ENCODE data around the gene SLC25A51. TPM values are rescaled to one million over a fixed set of nuclear protein-coding genes. Genes with fewer than 3 reads are reported as not detected.

Gene SLC25A51
- polyA plus RNA-seq, 1 donor from 2014 or later = 26.8 TPM

- TF ChIP-seq TAF1 (IDR thresholded peaks at IDR 0.05; ENCODE audit: low read depth) = no peak
- no peak for TF ChIP-seq MXI1 (conservative IDR thresholded peaks at IDR 0.05; ENCODE audit: poor library complexity, severe bottlenecking)
- no peak for TF ChIP-seq POLR2AphosphoS5 (IDR thresholded peaks at IDR 0.05)
- no peak for TF ChIP-seq EZH2 (IDR thresholded peaks at IDR 0.05; ENCODE audit: borderline replicate concordance, insufficient read depth, low read length, poor library complexity, severe bottlenecking)
- no peak for TF ChIP-seq REST (IDR thresholded peaks at IDR 0.05; ENCODE audit: borderline replicate concordance)
- TF ChIP-seq SMC3 (conservative IDR thresholded peaks at IDR 0.05; ENCODE audit: poor library complexity) = no peak
- no peak for TF ChIP-seq RAD21 (conservative IDR thresholded peaks at IDR 0.05)
- TF ChIP-seq CTCF (IDR thresholded peaks at IDR 0.05; ENCODE audit: poor library complexity, severe bottlenecking) = no peak
- no peak for TF ChIP-seq EP300 (conservative IDR thresholded peaks at IDR 0.05; ENCODE audit: poor library complexity, severe bottlenecking)
These were observed 10.2 kb upstream of the SLC25A51 start for GRCh38 chr9:37914154-37914551.

GRCh38 chr9:37913480-37914153, 9.7 kb upstream of the SLC25A51 start:
- TF ChIP-seq TAF1 (IDR thresholded peaks at IDR 0.05; ENCODE audit: low read depth) = no peak
- peak; percentile 100 for TF ChIP-seq RAD21 (conservative IDR thresholded peaks at IDR 0.05)
- TF ChIP-seq REST (IDR thresholded peaks at IDR 0.05; ENCODE audit: borderline replicate concordance) = no peak
- peak; percentile 99 for TF ChIP-seq CTCF (IDR thresholded peaks at IDR 0.05; ENCODE audit: poor library complexity, severe bottlenecking)
- peak; percentile 51 for TF ChIP-seq MXI1 (conservative IDR thresholded peaks at IDR 0.05; ENCODE audit: poor library complexity, severe bottlenecking)
- TF ChIP-seq POLR2AphosphoS5 (IDR thresholded peaks at IDR 0.05) = peak; percentile 6
- TF ChIP-seq SMC3 (conservative IDR thresholded peaks at IDR 0.05; ENCODE audit: poor library complexity) = peak; percentile 100
- TF ChIP-seq EP300 (conservative IDR thresholded peaks at IDR 0.05; ENCODE audit: poor library complexity, severe bottlenecking) = peak; percentile 44
- TF ChIP-seq EZH2 (IDR thresholded peaks at IDR 0.05; ENCODE audit: borderline replicate concordance, insufficient read depth, low read length, poor library complexity, severe bottlenecking) = no peak
- Histone ChIP-seq H3K9ac (ENCODE audit: low read length) (no peak overlapping the region), H3K4me3 (ENCODE audit: low read length) (no peak overlapping the region)

More at GRCh38 chr9:37914154-37914551, 10.2 kb upstream of the SLC25A51 start:
- no peaks in the 10 kb centered on the region for H3K9me2 ChIP-seq (ENCODE audit: insufficient read depth, low read length)
- no peaks in the 10 kb centered on the region for H3K27me3 ChIP-seq (ENCODE audit: insufficient read depth, low read depth, low read length)
- H3K4me2 ChIP-seq (ENCODE audit: low read length) = no peak overlapping the region
- no peak overlapping the region for H3K4me3 ChIP-seq (ENCODE audit: low read length)
- H3K36me3 ChIP-seq (ENCODE audit: insufficient read depth, low read length) = no peaks in the 10 kb centered on the region
- no peaks in the 10 kb centered on the region for H4K20me1 ChIP-seq (ENCODE audit: insufficient read depth)
- H2AFZ ChIP-seq (ENCODE audit: low read depth, low read length) = no peak overlapping the region
- no peak overlapping the region for H3K9ac ChIP-seq (ENCODE audit: low read length)
- no peaks in the 10 kb centered on the region for H3F3A ChIP-seq (ENCODE audit: insufficient read depth, low read length, poor library complexity, severe bottlenecking)
- no peak overlapping the region for H3K27ac ChIP-seq (ENCODE audit: low read length)
- no peaks in the 10 kb centered on the region for H3K9me3 ChIP-seq (ENCODE audit: low read length)
- H3K79me2 ChIP-seq (replicated peaks; ENCODE audit: insufficient read depth, low read length) = no peaks in the 10 kb centered on the region

More at GRCh38 chr9:37913480-37914153, 9.7 kb upstream of the SLC25A51 start:
- Histone ChIP-seq H3K79me2 (replicated peaks; ENCODE audit: insufficient read depth, low read length) (no peaks in the 10 kb centered on the region), H2AFZ (ENCODE audit: low read depth, low read length) (no peak overlapping the region), H3K4me2 (ENCODE audit: low read length) (no peak overlapping the region), H3K27ac (ENCODE audit: low read length) (no peak overlapping the region), H4K20me1 (ENCODE audit: insufficient read depth) (no peaks in the 10 kb centered on the region), H3K36me3 (ENCODE audit: insufficient read depth, low read length) (no peaks in the 10 kb centered on the region), H3K9me3 (ENCODE audit: low read length) (no peaks in the 10 kb centered on the region), H3K9me2 (ENCODE audit: insufficient read depth, low read length) (no peaks in the 10 kb centered on the region), H3F3A (ENCODE audit: insufficient read depth, low read length, poor library complexity, severe bottlenecking) (no peaks in the 10 kb centered on the region), H3K27me3 (ENCODE audit: insufficient read depth, low read depth, low read length) (no peaks in the 10 kb centered on the region)
